ENCODE results near the gene HSD17B2.

DNA sequence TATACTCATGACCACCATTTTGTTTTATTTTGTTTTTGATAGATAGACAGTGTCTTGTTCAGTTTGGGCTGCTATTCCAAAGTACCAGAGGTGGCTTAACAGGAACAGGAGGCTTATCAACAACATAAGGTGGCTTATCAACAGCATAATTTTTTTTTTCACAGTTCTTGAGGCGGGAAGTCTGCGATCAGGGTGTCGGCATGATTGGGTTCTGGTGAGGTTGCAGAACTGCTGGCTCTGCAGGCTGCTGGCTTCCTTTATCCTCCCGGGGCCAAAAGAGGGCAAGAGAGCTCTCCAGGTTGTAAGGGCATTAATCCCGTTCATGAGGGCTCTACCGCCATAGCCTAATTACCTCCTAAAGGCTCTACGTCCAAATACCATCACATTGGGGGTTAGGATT, 11.8 kb upstream of the HSD17B2 start:
- TF ChIP-seq POLR2A (IDR thresholded peaks at IDR 0.05): no peak
- TF ChIP-seq, protein P1, sequence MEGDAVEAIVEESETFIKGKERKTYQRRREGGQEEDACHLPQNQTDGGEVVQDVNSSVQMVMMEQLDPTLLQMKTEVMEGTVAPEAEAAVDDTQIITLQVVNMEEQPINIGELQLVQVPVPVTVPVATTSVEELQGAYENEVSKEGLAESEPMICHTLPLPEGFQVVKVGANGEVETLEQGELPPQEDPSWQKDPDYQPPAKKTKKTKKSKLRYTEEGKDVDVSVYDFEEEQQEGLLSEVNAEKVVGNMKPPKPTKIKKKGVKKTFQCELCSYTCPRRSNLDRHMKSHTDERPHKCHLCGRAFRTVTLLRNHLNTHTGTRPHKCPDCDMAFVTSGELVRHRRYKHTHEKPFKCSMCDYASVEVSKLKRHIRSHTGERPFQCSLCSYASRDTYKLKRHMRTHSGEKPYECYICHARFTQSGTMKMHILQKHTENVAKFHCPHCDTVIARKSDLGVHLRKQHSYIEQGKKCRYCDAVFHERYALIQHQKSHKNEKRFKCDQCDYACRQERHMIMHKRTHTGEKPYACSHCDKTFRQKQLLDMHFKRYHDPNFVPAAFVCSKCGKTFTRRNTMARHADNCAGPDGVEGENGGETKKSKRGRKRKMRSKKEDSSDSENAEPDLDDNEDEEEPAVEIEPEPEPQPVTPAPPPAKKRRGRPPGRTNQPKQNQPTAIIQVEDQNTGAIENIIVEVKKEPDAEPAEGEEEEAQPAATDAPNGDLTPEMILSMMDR (IDR thresholded peaks at IDR 0.05): no peak
